GM23248 (cell line): ENCODE results near the gene B4GAT1.

Experiments
- EZH2 ChIP-seq: fragments of 200-600 bp; sonication (generic); IDR thresholded peaks from 2 replicates; pipeline ENCODE4 v1.6.1; 2018; ENCODE audit warnings: antibody characterized with exemption, mild to moderate bottlenecking; ENCODE audit not compliant: insufficient read depth, poor library complexity, severe bottlenecking
- EZH2phosphoT487 ChIP-seq: fragments of 200-600 bp; sonication (generic); IDR thresholded peaks from 2 replicates; pipeline ENCODE4 v1.6.1; 2018; ENCODE audit warnings: antibody characterized with exemption, moderate library complexity, mild to moderate bottlenecking, low read depth; ENCODE audit not compliant: insufficient read depth

- no peak for TF ChIP-seq EZH2
- no peak for TF ChIP-seq EZH2phosphoT487
These were observed 48.2 kb downstream of the B4GAT1 start for GRCh38 chr11:66299186-66299585.
